ENCODE measurements around the gene NIPBL.
A peak's percentile ranks its signal among the peaks of the same experiment; 100 is the strongest.

Gene NIPBL

DNA sequence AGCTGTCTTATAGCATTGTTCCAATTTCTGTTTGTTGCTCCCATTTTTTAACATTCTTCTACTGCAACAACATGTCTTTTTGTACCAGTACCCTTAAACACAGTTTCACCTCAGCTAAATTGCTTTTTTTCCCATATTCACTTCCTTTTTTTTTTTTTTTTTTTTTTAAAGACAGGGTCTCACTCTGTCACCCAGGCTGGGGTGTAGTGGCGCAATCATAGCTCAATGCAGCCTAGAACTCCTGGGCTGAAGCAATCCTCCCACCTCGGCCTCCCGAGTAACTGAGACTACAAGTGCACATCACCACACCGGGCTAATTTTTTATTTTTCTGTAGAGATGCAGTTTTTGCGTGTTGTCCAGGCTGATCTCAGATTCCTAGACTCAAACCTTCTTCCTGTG, 161.3 kb downstream of the NIPBL start:
- H3K4me3 ChIP-seq (ENCODE audit: low read depth, low read length): no peak overlapping the region
- in situ Hi-C loops (cut with HindIII; ENCODE audit: low sequenced_read_pairs): no loop called here
- TF ChIP-seq, protein P1, sequence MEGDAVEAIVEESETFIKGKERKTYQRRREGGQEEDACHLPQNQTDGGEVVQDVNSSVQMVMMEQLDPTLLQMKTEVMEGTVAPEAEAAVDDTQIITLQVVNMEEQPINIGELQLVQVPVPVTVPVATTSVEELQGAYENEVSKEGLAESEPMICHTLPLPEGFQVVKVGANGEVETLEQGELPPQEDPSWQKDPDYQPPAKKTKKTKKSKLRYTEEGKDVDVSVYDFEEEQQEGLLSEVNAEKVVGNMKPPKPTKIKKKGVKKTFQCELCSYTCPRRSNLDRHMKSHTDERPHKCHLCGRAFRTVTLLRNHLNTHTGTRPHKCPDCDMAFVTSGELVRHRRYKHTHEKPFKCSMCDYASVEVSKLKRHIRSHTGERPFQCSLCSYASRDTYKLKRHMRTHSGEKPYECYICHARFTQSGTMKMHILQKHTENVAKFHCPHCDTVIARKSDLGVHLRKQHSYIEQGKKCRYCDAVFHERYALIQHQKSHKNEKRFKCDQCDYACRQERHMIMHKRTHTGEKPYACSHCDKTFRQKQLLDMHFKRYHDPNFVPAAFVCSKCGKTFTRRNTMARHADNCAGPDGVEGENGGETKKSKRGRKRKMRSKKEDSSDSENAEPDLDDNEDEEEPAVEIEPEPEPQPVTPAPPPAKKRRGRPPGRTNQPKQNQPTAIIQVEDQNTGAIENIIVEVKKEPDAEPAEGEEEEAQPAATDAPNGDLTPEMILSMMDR (IDR thresholded peaks at IDR 0.05; ENCODE audit: low read depth, low read length): no peak
- DNase-seq (ENCODE audit: low read depth, low spot score): no peak

DNA sequence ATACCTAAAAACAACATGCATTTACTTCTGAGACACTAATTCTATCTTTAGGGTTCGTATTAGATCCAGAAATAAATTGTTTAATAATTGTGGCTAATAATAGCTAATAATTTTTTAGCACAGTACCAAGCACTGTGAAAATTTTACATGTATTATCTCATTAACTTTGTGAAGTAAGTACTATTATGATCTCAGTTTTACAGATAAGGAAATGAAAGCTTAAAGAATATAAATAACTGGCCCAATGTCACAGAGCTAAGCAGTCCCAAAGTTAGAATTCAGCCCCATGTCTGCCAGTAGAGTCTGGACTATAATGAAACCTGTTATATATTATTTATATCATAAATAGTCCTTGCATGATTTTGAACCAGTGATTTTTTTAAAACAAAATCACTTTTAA, 163.3 kb downstream of the NIPBL start:
- H3K4me3 ChIP-seq (ENCODE audit: low read depth, low read length): no peak overlapping the region
- in situ Hi-C loops (cut with HindIII; ENCODE audit: low sequenced_read_pairs): no loop called here
- TF ChIP-seq, protein P1 (IDR thresholded peaks at IDR 0.05; ENCODE audit: low read depth, low read length): no peak
- no peak for DNase-seq (ENCODE audit: low read depth, low spot score)

DNA sequence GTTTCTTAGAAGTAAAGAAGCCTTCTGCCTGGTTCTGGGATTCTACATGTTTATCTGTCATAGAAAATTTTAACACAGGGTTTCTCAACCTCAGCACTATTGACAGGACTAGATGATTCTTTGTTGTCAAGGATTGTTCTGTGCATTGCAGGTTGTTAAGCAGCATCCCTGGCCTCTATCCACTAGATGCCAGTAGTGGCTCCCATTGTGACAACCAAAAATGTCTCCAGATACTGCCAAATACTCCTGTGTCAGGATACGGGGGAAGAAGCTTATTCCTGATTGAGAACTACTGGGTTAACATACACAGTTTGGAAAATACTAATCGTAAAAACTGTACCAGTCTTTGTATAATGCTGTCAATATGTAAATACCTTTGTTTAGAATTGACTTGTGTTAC, 167.1 kb downstream of the NIPBL start:
- no peak overlapping the region for H3K4me3 ChIP-seq (ENCODE audit: low read depth, low read length)
- peak; percentile 7 for DNase-seq (ENCODE audit: low read depth, low spot score)
- in situ Hi-C loops (cut with HindIII; ENCODE audit: low sequenced_read_pairs): no loop called here
- TF ChIP-seq, protein P1 (IDR thresholded peaks at IDR 0.05; ENCODE audit: low read depth, low read length): peak; percentile 7

DNA sequence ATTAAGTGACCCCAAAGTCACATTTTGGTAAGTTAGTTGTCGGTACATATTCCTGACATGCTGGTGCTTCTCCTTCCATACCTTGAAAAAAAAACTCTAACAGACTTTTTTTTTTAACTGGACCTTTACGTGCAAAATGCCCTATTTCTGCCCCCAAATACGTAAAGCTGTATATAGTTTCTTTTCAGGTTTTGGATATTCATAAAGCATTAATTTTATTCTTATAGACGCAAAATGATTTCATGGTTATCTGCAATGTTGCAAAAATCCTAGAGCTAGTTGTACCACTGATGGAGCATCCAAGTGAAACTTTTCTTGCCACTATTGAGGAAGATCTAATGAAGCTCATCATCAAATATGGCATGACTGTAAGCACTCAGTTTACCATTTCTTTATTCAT, 167.6 kb downstream of the NIPBL start:
- DNase-seq (ENCODE audit: low read depth, low spot score): no peak
- in situ Hi-C loops (cut with HindIII; ENCODE audit: low sequenced_read_pairs): no loop called here
- no peak overlapping the region for H3K4me3 ChIP-seq (ENCODE audit: low read depth, low read length)
- TF ChIP-seq, protein P1 (IDR thresholded peaks at IDR 0.05; ENCODE audit: low read depth, low read length): no peak

DNA sequence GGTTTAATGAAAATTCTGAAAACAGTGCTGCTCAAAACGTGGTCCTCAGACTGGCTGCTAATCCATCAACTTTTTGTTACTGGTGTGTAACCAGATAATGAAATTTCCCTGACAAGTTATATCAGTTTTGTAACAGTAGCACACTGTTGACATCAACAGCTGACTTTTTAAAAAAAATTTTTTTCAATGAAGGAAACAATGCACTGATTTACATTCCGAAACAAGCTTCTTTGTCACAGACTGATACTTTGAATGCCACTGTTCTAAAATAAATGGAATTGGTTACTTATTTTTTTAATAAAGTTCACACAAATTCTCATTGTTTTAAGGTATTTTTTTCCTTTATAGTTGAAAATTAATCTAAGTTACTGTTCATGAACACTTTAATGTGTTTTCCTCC, 169.1 kb downstream of the NIPBL start:
- TF ChIP-seq, protein P1 (IDR thresholded peaks at IDR 0.05; ENCODE audit: low read depth, low read length): no peak
- no peak overlapping the region for H3K4me3 ChIP-seq (ENCODE audit: low read depth, low read length)
- in situ Hi-C loops (cut with HindIII; ENCODE audit: low sequenced_read_pairs): no loop called here
- no peak for DNase-seq (ENCODE audit: low read depth, low spot score)

DNA sequence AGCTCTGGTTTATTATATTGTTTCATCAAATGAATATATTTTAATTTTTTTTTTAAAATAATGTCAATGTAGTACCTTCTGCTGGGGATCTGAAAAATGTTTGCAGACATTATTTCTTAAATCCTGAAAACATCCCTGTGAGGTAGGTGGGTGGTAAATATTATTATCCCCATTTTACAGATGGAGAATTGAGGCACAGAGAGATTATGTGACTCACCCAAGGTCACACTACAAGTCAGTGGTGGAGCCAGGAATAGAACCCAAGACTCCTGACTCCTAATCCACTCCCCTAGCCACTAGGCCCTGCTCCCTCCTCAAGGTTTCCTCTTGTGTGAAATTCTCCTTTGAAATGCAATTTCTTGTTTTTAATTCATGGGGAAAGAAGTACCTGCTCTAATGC, 171.4 kb downstream of the NIPBL start:
- no peak overlapping the region for H3K4me3 ChIP-seq (ENCODE audit: low read depth, low read length)
- TF ChIP-seq, protein P1 (IDR thresholded peaks at IDR 0.05; ENCODE audit: low read depth, low read length): no peak
- in situ Hi-C loops (cut with HindIII; ENCODE audit: low sequenced_read_pairs): no loop called here
- no peak for DNase-seq (ENCODE audit: low read depth, low spot score)

DNA sequence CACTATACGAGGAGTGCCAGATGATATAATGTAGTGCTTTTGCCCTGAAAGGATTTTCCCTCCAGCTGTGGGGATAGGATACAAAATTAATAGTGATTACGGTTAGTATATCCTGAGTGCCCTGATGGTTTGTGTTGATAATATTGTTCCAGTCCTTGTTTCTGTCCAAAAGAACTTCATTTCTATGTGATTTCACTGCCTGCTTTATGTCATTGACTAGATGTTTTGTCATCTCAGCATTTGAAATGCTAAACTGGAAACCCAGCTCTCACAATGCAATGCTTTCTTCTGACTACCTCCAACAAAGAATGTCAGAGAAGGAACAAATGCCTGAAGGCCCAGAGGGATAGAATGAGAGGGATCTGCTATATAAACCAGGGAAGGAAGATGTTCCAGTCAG, 177.8 kb downstream of the NIPBL start:
- H3K4me3 ChIP-seq (ENCODE audit: low read depth, low read length): no peak overlapping the region
- no peak for DNase-seq (ENCODE audit: low read depth, low spot score)
- in situ Hi-C loops (cut with HindIII; ENCODE audit: low sequenced_read_pairs): no loop called here
- TF ChIP-seq, protein P1 (IDR thresholded peaks at IDR 0.05; ENCODE audit: low read depth, low read length): no peak

All from astrocyte of the spinal cord (primary cell).